GM21526 (cell line): Measurements from ENCODE around the gene FGD4.

Source experiments
- ATAC-seq: cut with Tn5 transposase; IDR thresholded peaks from one replicate; pipeline ENCODE4 v1.9.1; 2021; ENCODE audit warnings: moderate library complexity; ENCODE audit not compliant: unreplicated experiment, low FRiP score

Gene FGD4

GRCh38 chr12:32402170-32402569 is 2.8 kb downstream of the FGD4 start:
- ATAC-seq, result no peak

GRCh38 chr12:32402946-32403345 is 3.6 kb downstream of the FGD4 start:
- ATAC-seq, result no peak

- ATAC-seq, result no peak
Observed at GRCh38 chr12:32407795-32408194, 8.4 kb downstream of the FGD4 start.

- ATAC-seq, result no peak
Observed at GRCh38 chr12:32413412-32413811, 14.1 kb downstream of the FGD4 start.

GRCh38 chr12:32418221-32418620 is 18.9 kb downstream of the FGD4 start:
- ATAC-seq, result no peak

- no peak for ATAC-seq
Observed at GRCh38 chr12:32418903-32419519, 19.7 kb downstream of the FGD4 start.

GRCh38 chr12:32419520-32419960 is 20.2 kb downstream of the FGD4 start:
- ATAC-seq, result no peak

- no peak for ATAC-seq
Observed at GRCh38 chr12:32420356-32420755, 21.0 kb downstream of the FGD4 start.

GRCh38 chr12:32423559-32423958 is 24.2 kb downstream of the FGD4 start:
- no peak for ATAC-seq

GRCh38 chr12:32431025-32431424 is 31.7 kb downstream of the FGD4 start:
- no peak for ATAC-seq

GRCh38 chr12:32435921-32436705 is 36.8 kb downstream of the FGD4 start:
- ATAC-seq, result no peak

- ATAC-seq, result no peak
Observed at GRCh38 chr12:32437095-32437515, 37.7 kb downstream of the FGD4 start.

GRCh38 chr12:32440120-32440865 is 40.9 kb downstream of the FGD4 start:
- no peak for ATAC-seq

GRCh38 chr12:32443491-32443890 is 44.1 kb downstream of the FGD4 start:
- no peak for ATAC-seq

GRCh38 chr12:32444895-32445294 is 45.5 kb downstream of the FGD4 start:
- no peak for ATAC-seq

GRCh38 chr12:32445356-32445755 is 46.0 kb downstream of the FGD4 start:
- no peak for ATAC-seq

GRCh38 chr12:32446316-32447119 is 47.2 kb downstream of the FGD4 start:
- ATAC-seq, result no peak

- ATAC-seq, result no peak
Observed at GRCh38 chr12:32448586-32448985, 49.2 kb downstream of the FGD4 start.

- no peak for ATAC-seq
Observed at GRCh38 chr12:32450363-32450762, 51.0 kb downstream of the FGD4 start.

GRCh38 chr12:32450768-32451167 is 51.4 kb downstream of the FGD4 start:
- no peak for ATAC-seq

- no peak for ATAC-seq
Observed at GRCh38 chr12:32451816-32452215, 52.5 kb downstream of the FGD4 start.
